Glomerular endothelial cell (primary cell): Measurements from ENCODE around the gene CYSRT1. TPM values are rescaled to one million over a fixed set of nuclear protein-coding genes. Genes with fewer than 3 reads are reported as not detected.
"Not testable (repeated sequence)": the region's sequence is repeated elsewhere in the genome, so short reads cannot be mapped to it uniquely, and the experiment has no call there.

Source experiments
- DNase-seq: peaks from one replicate; pipeline ENCODE4 v3.0.0-alpha.2; 2011; ENCODE audit warnings: low read depth, low spot score; ENCODE audit errors: extremely low read depth
- total RNA-seq: library from RNA; depleted of rRNA; stranded (reverse); fragments of >200 nt; gene quantifications from 2 replicates; pipeline ENCODE4 v1.2.3, GENCODE V29; 2015

The CYSRT1 gene
- total RNA-seq, 1 donor from 2014 or later = 0.41 TPM

DNA sequence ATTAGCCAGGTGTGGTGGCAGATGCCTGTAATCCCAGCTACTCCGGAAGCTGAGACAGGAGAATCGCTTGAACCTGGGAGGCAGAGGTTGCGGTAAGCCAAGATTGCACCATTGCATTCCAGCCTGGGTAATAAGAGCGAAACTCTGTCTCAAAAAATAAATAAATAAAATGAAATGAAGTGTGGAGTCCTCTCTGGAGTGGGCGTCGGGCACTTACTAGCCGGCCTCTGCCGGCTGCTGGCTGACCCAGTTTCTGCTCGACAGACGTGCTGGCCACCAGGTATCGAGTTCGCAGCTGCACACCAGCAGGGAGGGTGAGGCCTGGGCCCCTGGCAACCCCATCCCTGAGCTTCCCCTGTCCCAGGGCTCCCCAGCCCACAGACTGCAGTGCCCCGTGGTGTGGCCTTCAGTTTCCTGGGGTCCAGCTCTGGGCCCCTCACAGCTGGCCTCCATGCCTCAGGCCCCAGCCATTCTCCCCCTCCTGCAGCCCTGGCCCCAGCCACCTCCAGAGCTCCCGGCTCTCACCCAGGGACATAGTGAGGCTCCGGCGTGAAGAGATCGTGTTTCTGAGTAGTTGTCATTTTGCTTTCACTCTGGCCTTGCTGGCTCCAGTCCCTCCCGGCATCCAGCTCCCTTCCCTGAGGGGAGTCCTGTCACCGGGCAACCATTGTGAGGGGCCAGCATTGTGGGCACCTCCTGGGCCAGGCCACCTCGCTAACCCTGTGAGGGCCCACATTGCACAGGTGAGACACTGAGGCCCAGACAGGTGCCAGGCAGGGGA, 22.4 kb downstream of the CYSRT1 start:
- DNase-seq = no peak

- DNase-seq = no peak
Measured at GRCh38 chr9:137247916-137248175, 22.9 kb downstream of the CYSRT1 start.

DNA sequence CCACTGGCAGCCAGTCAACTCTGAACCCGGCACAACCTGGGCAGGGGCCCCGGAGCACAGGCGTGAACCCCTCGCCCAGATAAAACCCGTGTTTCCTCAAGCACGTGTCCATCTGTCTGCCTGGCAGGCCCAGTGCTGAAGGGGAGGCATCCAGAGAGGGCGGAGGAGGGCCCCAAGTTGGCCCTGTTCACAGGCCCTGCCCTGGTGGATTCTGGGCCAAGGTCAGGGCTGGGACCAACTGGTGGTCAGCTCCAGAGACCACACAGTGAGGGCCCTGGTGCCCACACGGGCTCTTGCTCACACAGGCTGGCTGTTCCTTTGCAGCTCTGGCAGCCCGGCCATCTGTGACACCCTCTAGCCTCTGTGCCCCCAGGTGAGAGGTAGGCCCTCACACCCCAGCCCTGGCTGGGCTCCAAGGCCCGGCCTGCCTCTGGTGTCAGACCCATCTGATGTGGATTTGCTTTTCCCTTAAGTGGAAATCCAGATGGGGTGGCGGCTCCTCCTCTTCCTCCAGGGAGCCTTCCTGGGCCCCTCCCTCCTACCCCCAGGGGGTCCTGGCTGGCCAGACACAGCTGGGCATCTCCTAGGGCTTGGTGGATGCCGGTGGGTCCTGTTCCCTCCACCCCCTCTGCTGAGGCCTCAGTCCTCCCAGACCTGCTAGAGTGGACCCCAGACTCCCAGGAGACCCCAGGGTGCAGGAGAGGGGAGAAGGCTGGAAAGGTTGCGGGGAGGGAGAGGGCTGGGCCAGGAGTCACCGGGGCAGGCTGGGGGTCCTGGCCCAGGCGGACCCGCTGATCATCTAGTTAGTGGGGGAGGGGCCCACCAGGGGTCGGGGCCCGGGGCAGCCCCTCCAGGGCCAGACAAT, 25.6 kb downstream of the CYSRT1 start:
- DNase-seq = no peak

DNA sequence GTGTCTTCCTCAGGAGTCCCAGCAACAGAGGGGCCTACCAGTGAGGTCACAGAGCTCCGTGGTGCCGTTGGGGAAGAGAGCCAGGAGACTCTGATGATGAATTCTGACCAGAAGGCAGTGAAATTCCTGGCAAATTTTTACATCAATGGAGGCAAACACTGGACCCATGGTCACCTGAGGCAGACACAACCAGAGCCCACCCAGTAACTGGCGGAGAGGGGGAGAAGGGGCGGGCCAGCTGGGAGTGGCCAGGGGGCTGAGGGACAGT, 26.2 kb downstream of the CYSRT1 start, which contains the start of gene STPG3:
STPG3 (plus strand) TSS at position 93 of the 268 bp plus-strand sequence; CDS start at position 94, 1 bp downstream.
- no peak for DNase-seq

DNA sequence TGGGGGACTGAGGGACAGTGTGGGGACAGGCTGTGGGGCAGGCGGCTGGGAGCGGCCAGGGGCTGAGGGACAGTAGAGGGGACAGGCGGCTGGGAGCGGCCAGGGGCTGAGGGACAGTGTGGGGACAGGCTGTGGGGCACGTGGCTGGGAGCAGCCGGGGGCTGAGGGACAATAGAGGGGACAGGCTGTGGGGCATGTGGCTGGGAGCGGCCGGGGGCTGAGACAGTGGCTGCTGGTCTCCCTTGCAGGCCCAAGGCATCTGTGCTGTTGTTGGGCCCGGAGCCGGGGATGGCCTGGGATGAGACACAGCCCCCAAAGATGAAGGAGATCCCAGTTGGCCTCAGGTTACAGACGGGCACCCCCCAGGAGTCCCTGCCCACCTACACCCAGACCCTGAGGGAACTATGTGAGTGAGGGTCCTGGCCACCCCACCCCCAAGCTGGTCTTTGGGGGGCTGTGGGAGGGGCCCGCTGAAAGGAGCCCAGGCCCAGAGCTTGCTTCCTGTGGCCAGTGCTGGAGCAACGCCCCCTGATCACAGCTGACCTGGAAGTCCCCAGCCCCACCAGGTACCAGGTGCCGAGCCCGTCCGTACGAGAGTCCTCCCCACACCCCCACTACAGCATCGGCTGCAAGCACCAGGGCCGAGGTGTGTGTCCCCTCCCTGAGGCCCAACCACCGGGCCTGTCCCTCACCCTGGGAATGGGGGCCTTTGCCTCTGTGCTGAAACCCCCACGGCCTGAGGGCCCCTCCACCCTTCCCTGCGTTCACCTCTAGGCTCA, 26.7 kb downstream of the CYSRT1 start:
- no peak for DNase-seq

DNA sequence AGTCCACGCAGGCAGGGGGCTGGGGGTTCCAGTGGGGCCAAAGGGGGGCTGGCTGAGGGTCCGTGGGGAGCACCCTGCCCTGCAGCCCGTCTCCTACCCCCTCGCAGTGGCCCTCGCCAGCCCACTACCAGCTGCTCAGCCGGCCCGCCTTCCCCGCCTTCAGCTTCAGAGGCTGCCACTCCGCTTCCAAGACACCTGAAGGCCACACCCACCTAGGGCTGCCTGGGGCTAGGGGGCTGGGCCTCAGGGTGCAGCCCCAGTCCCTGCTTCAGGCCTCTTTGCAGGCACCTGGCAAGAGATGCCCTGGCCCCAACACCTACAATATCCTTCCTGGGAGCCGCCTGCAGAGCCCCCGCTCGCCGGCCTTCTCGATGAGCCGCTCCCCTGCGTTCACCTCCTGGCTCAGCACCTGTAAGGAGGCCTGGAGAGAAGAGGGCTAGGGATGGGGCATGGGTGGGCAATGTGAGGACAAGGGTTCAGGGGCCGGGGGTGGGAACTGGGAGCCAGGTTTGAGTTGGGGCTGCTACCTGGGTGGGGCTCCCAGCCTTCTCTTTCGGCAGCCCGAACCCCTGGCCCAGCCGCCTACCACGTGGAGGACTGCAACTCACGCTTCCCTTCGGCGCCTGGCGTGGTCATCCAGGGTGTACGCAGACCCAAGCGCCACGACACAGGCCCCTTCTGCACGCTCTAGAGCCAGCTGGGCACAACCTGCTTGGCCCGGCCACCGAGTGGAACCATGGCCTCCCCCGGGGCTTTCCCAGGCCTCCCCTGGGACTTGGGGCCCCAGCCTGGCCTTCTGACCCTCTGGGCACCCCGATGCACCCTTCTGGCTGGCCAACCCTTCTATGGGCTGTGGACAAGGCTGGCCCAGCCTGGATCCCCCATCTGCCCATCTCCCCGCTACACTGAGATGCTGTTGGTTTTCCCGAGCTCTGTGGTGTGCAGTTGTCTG, 27.9 kb downstream of the CYSRT1 start:
- DNase-seq = no peak

DNA sequence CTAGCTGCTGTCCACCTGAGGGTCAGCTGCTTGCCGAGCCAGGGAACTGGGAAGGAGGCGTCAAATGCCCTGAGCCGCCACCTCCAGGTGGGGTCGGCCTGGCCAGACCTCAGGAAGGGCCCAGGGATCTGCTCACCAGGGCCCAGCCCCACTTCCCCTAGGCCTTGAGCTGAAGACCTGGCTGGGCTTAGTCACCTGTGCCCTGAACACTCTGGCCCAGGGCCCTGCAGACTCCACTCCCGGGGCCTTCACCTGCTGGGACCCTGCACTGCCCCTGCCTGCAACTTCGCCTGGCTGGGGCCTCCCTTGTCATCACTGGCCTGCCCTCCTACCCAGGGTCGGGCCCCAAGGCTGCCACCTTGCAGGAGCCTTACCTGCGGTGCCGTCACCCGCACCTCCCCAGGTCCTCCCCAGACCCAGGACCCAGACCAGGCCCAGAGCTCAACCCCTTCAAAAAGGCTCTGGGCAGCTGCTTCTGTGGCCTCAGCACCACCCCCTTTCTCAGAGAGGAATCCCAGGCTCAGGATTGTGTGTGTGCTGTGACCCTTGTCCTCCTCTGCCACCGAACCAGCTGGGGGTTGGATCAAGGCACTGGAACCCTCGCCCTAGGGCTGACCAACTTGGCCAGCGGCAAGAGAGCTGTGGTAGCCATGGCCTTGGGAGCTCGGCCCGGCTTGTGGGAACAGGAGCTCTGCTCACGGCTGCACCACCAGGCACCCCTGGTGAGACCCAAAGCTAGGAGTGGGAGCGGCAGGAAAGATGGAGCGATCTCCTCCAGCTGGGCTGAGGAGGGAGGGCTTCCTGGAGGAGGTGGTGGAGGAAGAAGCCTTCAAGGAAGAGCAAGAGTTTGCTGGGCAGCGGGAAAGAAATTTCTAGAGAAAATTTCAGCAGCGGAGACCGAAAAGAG, 29.0 kb downstream of the CYSRT1 start:
- no peak for DNase-seq

GRCh38 chr9:137254624-137255447, 29.9 kb downstream of the CYSRT1 start, which contains the start of gene NELFB:
NELFB (plus strand) TSS chr9:137255327.
- no peak for DNase-seq

DNA sequence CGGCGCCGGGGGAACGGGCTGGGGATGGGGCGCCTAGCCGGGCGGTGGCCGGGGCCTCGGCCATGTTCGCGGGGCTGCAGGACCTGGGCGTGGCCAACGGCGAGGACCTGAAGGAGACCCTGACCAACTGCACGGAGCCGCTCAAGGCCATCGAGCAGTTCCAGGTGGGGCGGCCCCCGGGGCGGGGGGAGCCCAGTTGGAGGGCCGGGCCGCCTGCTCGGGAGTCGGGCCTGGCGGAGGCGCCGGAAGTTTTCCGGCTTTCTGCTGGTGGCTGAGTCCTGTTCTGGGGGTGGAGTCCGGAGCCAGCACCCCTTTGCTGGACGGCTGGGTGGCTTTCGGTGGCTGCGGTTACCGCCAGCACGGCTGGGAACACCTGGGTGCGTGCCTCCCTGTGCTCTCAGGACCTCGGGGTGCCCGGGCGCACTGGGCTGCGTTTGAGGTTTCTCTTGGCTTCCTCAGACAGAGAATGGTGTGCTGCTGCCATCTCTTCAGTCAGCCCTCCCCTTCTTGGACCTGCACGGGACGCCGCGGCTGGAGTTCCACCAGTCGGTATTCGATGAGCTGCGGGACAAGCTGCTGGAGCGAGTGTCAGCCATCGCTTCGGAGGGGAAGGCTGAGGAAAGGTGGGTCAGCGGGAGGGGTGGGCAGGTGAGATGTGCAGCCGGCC, 30.6 kb downstream of the CYSRT1 start:
- DNase-seq = no peak

GRCh38 chr9:137256362-137256761, 31.4 kb downstream of the CYSRT1 start:
- DNase-seq = no peak

DNA sequence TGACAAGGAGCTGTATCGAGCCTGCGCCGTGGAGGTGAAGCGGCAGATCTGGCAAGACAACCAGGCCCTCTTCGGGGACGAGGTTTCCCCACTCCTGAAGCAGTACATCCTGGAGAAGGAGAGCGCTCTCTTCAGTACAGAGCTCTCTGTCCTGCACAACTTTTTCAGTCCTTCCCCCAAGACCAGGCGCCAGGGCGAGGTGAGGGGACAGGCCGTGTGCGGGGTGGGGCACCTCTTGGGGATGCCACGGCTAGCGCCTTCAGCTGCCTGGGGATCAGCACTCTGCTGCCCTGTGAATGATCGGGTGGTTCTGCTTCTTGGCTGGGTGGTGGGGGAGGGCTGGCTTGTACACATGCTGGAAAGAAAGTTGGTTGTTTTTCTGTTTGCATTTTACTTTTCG, 31.9 kb downstream of the CYSRT1 start:
- no peak for DNase-seq

- DNase-seq = not testable (repeated sequence)
Measured at GRCh38 chr9:137262173-137262908, 37.4 kb downstream of the CYSRT1 start.

- no peak for DNase-seq
Measured at GRCh38 chr9:137262909-137263285, 37.9 kb downstream of the CYSRT1 start.

DNA sequence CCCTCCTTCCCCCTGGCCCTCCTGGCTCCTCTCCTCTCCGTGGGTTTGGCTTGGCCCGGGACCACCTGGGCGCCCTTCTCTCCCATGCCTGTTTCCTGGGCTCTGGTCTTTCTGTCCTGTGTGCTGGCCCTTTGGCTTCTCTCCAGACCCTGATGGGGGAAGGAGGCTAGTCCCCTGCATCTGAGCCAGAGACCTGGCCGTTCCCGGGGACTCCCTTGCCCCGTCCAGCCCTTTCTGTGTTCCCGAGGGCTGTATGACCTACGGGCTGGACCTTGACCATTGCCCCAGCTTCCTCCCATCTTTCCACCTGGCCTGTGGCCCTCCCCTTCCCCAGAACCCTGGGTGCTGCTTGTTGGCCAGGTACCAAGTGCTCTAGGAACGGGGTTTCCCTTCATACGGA, 38.5 kb downstream of the CYSRT1 start:
- DNase-seq = no peak

DNA sequence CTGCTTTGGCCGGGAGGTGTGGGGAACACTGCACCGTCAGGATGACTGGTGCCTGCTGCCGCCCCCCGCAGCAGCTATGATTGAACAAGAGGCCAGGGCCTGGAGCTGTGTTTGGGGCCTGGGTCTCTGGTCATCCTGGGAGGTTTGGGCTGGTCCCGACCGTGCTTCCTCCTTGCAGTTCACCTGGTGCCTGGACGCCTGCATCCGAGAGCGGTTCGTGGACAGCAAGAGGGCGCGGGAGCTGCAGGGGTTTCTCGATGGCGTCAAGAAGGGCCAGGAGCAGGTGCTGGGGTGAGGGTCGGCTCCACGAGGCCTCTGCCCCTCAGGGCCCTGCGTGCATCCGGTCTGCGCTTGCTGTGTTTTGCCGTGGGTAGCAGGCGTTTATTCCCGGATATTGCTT, 39.1 kb downstream of the CYSRT1 start:
- DNase-seq = no peak

DNA sequence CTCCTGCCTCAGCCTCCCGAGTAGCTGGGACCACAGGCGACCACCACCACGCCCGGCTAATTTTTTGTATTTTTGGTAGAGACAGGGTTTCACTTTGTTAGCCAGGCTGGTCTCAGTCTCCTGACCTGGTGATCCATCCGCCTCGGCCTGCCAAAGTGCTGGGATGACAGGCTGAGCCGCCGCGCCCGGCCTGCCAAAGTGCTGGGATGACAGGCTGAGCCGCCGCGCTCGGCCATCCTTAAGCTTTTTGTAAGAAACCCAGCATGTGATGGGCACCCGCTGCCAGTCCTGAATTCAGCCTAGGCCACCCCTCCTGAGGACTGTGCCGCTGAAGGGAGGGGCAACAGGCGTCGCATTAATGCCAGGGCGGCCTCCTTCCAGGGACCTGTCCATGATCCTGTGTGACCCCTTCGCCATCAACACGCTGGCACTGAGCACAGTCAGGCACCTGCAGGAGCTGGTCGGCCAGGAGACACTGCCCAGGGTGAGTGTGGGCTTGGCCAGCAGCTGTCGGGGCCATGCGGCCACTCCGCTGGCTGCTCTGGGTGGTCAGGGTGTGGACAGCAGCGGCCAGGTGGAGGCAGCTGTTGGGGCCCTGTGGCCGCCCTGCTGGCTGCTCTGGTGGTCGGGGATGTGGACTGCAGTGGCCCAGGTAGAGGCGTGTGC, 40.7 kb downstream of the CYSRT1 start:
- DNase-seq = no peak

DNA sequence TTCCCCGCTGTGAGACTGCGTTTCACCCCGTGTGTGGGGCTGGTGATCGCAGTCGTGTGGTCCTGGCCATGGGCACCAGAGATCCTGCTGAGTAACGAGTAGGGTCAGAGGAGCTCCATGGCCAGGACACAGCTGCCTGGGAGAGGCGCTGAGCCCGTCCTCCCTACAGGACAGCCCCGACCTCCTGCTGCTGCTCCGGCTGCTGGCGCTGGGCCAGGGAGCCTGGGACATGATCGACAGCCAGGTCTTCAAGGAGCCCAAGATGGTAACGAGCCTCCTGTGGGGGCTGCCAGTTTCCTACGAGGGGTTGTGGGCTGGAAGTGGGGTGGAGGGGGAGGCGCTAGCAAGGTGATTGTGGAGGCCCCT, 41.2 kb downstream of the CYSRT1 start:
- DNase-seq = no peak
